Inflammatory macrophage treated with lipopolysaccharide for 4 hours (primary cell): ENCODE measurements around the gene SAP30BP.

Experiments
- DNase-seq: peaks from one replicate; pipeline ENCODE4 v3.0.0-alpha.2; 2020

SAP30BP gene

GRCh38 chr17:75743625-75744206 is 76.6 kb downstream of the SAP30BP start:
- no peak for DNase-seq

DNA sequence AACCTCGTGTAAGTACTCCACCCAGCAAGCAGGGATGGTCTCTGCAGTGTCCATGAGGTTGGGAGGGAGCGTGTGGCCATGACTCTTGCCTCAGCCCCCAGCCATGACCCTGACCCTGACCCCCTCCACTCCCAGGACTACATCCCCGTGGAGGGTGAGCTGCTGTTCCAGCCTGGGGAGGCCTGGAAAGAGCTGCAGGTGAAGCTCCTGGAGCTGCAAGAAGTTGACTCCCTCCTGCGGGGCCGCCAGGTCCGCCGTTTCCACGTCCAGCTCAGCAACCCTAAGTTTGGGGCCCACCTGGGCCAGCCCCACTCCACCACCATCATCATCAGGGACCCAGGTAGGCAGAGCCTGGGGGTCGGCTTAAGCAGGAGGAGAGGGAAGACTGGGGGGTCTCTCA is 81.6 kb downstream of the SAP30BP start:
- DNase-seq: no peak

GRCh38 chr17:75749545-75750389 is 82.6 kb downstream of the SAP30BP start:
- peak; percentile 78 for DNase-seq

- no peak for DNase-seq
Measured at GRCh38 chr17:75750661-75751423, 83.7 kb downstream of the SAP30BP start.

DNA sequence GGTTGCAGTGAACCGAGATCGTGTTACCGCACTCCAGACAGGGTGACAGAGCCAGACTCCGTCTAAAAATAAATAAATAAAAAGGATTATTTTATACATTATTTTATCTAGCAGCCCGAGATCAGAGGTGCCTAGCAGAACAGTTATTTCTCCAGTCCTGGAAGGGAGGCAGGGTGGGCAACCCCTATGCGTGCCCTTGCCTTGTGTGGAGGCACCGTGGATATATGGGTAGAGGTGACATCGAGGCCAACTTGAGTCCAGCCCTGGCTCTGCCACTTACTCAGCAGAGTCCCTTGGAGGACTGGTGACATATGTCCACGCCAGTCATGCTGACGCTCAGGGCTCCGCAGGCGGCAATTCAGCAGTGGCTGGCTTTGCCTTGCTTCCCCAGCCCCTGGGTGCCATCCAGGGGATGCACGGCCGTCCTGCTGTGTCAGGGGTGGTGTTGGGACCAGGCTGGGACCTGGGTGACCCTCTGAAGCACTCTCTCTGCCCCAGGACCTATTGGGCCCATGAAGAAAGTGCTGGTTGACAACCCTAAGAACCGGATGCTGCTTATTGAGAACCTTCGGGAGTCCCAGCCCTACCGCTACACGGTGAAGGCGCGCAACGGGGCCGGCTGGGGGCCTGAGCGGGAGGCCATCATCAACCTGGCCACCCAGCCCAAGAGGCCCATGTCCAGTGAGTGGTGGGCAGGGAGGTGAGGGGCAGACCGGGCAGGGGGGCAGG is 84.7 kb downstream of the SAP30BP start:
- no peak for DNase-seq

DNA sequence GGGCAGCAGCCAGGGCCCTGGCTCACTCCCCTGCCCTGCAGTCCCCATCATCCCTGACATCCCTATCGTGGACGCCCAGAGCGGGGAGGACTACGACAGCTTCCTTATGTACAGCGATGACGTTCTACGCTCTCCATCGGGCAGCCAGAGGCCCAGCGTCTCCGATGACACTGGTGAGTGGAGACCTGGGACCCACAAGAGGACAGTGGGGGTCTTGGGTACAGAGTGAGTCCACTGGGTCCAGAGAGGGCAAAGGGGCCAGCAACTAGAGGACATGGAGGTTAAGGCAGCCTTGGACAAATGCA is 85.2 kb downstream of the SAP30BP start:
- no peak for DNase-seq

DNA sequence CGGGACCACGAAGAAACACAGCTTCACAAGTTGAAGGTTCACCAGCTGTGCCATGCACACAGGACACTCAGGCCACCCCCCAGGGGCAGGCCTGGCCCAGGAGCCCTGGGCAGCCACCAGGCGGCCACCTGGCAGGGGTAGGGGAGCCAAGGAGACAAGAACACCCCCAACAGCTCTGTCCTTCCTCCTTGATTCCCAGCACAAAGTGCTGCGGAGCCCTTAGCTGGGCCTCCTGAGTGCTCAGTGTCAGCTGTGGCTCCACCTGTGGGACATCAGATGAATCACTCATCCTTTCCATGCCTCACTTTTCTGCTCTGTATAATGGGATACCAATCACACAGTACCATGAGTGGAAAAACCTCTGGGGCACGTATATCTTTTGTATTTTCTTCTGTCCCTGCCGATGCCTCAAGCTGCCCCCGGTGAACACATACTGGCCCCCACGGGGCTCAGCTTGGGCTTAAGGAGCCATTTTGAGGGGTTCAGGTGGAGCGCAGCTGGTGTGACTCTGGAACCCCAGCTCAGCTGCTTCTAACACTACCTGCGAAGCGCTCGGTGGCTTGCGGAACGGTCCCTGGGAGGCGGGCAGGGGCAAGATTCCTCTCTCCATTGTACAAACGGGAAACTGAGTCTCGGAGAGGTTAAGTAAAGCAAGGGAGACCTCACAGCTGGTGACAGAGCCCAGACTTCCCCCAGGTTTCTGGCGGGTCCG is 85.8 kb downstream of the SAP30BP start:
- no peak for DNase-seq

DNA sequence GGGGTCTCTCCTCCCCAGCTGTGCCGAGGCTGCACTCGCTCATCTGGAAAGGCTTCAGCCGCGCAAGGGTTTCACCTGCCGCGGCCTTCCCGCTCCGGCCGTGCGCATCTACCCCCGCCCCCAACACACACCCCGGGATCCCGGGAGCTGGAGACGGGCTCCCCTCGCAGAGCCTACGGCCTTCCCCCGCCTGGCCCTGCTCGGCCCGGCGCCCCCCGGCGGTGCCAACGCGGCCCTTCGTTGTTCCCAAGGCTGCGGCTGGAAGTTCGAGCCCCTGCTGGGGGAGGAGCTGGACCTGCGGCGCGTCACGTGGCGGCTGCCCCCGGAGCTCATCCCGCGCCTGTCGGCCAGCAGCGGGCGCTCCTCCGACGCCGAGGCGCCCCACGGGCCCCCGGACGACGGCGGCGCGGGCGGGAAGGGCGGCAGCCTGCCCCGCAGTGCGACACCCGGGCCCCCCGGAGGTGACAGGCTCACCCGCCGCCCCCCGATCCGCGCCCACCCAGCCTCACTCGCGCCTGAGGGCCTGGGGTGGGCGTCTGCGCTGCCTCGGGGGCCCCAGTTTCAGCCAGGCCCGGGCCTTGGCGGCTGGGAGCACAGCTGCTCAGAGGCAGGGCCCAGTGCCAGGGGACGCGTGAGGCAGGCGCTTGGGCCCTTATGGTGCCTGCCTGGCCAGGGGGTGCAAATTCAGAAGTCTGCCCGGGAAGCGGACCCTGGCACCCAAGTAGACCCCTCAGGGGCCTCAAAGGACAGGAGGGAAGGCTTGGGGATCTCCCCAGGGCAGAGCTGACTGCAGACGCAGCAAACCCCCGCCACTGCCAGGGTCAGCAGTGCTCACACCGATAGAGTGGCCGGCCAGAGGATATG is 86.6 kb downstream of the SAP30BP start:
- DNase-seq: peak; percentile 64

- peak; percentile 37 for DNase-seq
Measured at GRCh38 chr17:75754378-75755204, 87.5 kb downstream of the SAP30BP start.

DNA sequence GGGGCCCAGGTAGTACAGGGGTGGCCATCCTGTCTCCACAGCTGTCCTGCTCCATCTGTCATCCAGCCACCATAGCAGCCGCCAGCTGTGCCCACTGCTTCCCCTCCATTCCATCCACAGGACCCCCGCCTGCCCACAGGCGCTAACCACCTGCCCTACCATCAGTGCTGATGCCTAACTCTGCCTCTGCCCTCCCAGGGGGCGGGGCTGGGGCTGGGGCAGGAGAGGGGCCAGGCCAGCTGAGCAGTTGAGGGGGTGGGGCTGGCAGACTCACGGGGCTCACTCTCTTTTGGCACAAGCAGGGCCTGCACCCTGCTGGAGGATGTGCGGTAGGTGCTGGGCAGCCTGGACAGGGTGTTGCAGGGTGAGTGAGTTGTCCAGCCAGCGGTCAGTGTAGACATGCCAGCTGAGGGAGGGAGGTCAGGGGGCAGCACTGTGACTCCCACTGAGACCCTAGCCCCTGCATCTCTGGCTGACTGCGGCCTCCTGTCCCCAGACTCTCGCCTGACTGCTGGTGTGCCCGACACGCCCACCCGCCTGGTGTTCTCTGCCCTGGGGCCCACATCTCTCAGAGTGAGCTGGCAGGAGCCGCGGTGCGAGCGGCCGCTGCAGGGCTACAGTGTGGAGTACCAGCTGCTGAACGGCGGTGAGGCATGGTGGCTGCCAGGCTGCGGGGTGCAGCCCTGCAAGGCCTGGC is 88.2 kb downstream of the SAP30BP start:
- no peak for DNase-seq

- peak; percentile 79 for DNase-seq
Measured at GRCh38 chr17:75755990-75756389, 88.9 kb downstream of the SAP30BP start.

- DNase-seq: no peak
Measured at GRCh38 chr17:75756451-75757085, 89.4 kb downstream of the SAP30BP start.

- no peak for DNase-seq
Measured at GRCh38 chr17:75757086-75757681, 90.0 kb downstream of the SAP30BP start.
